Fibroblast of mammary gland (primary cell): ENCODE data around the gene GAST.

Experiments used
- DNase-seq: peaks from one replicate; pipeline ENCODE4 v3.0.0-alpha.2; 2010; ENCODE audit warnings: low read depth
- H3K4me3 ChIP-seq: 2 replicates; pipeline ENCODE4 v1.5.1; 2011; ENCODE audit warnings: low read depth, mild to moderate bottlenecking, low read length, moderate library complexity; ENCODE audit not compliant: control insufficient read depth
- CTCF ChIP-seq: conservative IDR thresholded peaks from 2 replicates; pipeline ENCODE4 v1.5.1; 2011; ENCODE audit warnings: low read depth, low read length, inconsistent platforms; ENCODE audit not compliant: control insufficient read depth, insufficient read depth

GAST gene

GRCh38 chr17:41738077-41738800 lies 26.1 kb downstream of the GAST start:
- no peak overlapping the region for H3K4me3 ChIP-seq
- peak; percentile 73 for DNase-seq
- peak; percentile 98 for TF ChIP-seq CTCF

- no peak overlapping the region for H3K4me3 ChIP-seq
Observed at GRCh38 chr17:41738801-41739112, 26.6 kb downstream of the GAST start.

GRCh38 chr17:41739661-41740352 lies 27.7 kb downstream of the GAST start:
- peak; percentile 46 for DNase-seq
- no peak for TF ChIP-seq CTCF

More at GRCh38 chr17:41738801-41739112, 26.6 kb downstream of the GAST start:
- TF ChIP-seq CTCF = no peak
- DNase-seq = no peak

GRCh38 chr17:41740506-41740905 lies 28.4 kb downstream of the GAST start:
- no peak for DNase-seq
- no peak overlapping the region for H3K4me3 ChIP-seq
- TF ChIP-seq CTCF = no peak

More at GRCh38 chr17:41739661-41740352, 27.7 kb downstream of the GAST start:
- no peak overlapping the region for H3K4me3 ChIP-seq

- TF ChIP-seq CTCF = no peak
- no peak for DNase-seq
- no peak overlapping the region for H3K4me3 ChIP-seq
Observed at GRCh38 chr17:41741709-41742108, 29.6 kb downstream of the GAST start.

GRCh38 chr17:41748275-41748674 lies 36.1 kb downstream of the GAST start:
- TF ChIP-seq CTCF = no peak
- no peak overlapping the region for H3K4me3 ChIP-seq
- DNase-seq = no peak
